VCaP (cell line): Measurements from ENCODE around the gene MYO18B.

Source experiments
- H3K27ac ChIP-seq: fragments of 450-650 bp; 2 replicates; pipeline ENCODE4 v1.5.1; 2017
- TF ChIP-seq, protein P1 (sequence below): fragments of 450-650 bp; conservative IDR thresholded peaks from 2 replicates; pipeline ENCODE4 v1.5.1; 2017; ENCODE audit warnings: mild to moderate bottlenecking, moderate library complexity

Gene MYO18B

DNA sequence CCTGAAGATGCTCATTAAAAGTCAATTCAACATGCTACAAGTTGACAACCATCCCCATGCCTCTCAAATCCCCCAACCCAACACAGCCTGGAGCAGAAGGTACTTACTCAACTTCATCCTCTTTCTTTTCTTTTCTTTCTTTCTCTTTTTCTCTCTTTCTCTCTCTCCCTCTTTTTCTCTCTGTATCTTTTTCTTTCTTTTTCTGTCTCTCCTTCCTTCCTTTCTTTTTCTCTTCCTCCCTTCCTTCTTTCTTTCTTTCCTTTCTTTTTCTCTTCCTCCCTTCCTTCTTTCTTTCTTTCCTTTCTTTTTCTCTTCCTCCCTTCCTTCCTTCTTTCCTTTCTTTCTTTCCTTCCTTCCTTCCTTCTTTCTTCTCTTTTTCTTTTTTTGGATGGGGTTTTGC is 291.6 kb downstream of the MYO18B start:
- H3K27ac ChIP-seq: no peak overlapping the region
- TF ChIP-seq, protein P1, sequence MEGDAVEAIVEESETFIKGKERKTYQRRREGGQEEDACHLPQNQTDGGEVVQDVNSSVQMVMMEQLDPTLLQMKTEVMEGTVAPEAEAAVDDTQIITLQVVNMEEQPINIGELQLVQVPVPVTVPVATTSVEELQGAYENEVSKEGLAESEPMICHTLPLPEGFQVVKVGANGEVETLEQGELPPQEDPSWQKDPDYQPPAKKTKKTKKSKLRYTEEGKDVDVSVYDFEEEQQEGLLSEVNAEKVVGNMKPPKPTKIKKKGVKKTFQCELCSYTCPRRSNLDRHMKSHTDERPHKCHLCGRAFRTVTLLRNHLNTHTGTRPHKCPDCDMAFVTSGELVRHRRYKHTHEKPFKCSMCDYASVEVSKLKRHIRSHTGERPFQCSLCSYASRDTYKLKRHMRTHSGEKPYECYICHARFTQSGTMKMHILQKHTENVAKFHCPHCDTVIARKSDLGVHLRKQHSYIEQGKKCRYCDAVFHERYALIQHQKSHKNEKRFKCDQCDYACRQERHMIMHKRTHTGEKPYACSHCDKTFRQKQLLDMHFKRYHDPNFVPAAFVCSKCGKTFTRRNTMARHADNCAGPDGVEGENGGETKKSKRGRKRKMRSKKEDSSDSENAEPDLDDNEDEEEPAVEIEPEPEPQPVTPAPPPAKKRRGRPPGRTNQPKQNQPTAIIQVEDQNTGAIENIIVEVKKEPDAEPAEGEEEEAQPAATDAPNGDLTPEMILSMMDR: no peak

DNA sequence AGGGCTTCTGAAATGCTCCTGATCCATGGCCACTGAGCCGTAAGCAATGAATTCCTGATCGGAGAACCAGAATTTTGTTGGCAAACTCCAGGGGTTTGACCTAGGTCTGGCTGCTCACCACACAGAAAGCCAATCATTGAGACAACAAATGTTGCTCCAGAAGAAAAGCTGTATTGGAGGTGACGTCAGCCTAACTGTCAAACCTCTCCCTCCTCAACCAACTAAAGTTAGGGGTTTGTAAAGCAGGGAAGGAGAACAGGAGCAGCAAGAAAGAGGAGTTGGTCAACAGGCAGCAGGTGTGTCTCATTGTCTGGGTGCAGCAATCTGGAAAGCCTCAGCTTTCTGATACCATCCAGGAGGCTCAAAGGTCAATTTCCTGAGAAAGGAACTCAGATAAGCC is 293.5 kb downstream of the MYO18B start:
- TF ChIP-seq, protein P1: no peak
- H3K27ac ChIP-seq: no peak overlapping the region

DNA sequence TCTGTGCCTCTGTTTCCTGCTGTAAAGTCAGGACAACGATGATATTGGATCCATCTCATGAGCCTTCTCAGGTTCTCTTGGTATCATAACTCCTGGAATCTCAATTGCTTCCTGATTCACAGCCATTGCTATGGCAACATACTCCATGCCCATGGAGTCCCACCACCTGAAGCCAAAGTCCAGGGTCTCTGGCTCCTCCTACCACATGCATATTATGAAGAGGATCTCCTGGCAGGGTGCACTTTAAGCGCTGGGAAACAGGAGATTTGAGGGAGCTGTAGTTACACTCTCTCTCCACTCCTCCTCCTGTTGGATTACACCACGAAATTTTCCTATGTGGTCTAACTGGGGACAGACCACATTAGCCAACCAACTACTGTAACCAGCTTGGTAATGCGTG is 296.4 kb downstream of the MYO18B start:
- no peak overlapping the region for H3K27ac ChIP-seq
- TF ChIP-seq, protein P1: no peak

DNA sequence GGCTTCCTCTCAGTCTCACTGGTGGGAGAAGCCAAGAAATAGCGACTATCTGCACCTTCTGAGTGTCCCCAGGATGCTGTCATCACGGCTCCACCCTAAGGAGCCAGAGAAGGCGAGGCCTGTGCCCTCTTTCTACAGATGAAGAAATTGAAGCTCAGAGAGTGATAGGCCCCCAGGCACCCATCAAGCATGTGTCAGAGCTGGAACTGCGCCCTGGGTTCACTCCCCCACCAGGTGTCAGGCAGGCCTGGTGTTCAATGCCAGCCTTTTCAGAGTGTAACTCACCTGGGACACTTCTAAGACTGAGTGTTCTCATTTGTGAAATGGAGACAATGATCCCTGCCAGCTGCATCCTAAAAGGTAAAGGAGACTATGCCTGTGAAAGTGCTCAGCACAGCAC is 299.9 kb downstream of the MYO18B start:
- no peak overlapping the region for H3K27ac ChIP-seq
- TF ChIP-seq, protein P1: no peak

DNA sequence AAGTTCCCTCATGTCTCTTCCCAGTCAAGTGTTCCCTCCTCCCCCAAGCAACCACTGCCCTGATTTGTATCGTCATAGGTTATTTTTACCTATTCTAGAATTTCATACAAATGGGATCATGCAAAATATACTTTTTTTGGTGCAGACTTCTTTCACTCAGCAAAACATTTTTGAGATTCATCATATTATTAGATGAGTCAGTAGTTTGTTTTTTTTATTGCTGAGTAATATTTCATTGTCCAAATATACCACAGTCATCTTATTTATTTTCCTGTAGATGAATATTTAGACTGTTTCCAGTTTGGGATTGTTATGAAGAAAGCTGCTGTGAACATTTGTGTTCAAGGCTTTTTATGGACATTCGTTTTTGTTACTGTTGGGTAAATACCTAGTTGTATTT is 301.0 kb downstream of the MYO18B start:
- TF ChIP-seq, protein P1: no peak
- no peak overlapping the region for H3K27ac ChIP-seq

DNA sequence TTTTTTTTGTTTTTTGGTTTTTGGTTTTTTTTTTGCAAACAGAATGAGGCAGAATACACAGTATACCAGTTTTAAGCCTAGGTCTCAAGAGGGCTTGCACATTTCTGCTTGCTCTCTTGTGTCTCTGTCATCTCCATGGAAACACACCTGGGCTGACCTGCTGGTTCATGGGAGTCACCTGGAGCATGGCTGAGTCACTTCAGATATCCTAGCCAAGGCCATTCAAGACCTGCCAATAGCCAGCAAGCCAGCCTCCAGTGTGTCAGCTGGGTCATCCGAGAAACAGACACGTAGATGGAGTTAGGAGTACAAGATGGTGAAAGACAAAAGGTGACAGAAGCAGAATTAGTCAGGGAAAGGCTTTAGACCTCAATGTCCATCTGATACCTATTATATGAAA is 303.1 kb downstream of the MYO18B start:
- TF ChIP-seq, protein P1: no peak
- no peak overlapping the region for H3K27ac ChIP-seq

DNA sequence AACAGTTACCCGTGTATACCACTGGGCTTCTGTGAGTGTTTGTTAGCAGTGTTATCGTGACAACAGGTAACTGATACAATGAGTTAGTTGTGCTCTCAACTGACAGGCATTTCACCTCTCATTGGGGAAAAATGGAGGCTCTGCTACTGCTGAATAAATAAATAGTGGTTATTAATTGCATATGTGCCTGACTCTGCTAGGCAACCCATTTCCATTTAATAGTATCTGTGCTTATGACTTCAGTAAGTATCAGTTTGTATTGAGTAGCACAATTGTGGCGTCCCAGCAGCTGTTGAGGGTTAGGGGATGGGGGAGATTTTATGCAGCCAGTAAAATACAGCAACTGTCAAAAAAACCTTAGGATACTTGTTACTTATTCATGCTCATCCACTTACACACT is 303.9 kb downstream of the MYO18B start:
- TF ChIP-seq, protein P1: no peak
- H3K27ac ChIP-seq: no peak overlapping the region

DNA sequence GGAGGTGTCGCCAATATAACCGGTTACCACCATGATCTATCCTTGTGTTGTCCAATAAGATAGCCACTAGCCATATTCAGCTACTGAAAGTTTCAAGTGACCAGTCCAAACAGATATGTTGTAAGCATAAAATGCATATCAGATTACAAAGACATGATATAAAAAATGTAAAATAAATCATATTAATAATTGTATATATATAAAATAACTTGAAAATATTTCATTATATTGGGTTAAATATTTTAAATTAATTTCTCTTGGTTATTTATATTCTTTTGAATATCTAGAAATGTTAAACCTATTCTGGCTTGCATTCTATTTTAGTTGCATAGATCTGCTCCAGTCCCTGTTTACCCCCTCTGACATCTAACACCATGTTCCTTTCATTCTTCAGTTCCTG is 305.5 kb downstream of the MYO18B start:
- H3K27ac ChIP-seq: no peak overlapping the region
- TF ChIP-seq, protein P1: no peak
